ENCODE measurements around the gene FOXA3. TPM values are rescaled to one million over a fixed set of nuclear protein-coding genes. Genes with fewer than 3 reads are reported as not detected.

The FOXA3 gene
- total and polyA plus RNA-seq, 7 donors: 0.49 to 72.8 (median 42.6) TPM; not detected in 3

DNA sequence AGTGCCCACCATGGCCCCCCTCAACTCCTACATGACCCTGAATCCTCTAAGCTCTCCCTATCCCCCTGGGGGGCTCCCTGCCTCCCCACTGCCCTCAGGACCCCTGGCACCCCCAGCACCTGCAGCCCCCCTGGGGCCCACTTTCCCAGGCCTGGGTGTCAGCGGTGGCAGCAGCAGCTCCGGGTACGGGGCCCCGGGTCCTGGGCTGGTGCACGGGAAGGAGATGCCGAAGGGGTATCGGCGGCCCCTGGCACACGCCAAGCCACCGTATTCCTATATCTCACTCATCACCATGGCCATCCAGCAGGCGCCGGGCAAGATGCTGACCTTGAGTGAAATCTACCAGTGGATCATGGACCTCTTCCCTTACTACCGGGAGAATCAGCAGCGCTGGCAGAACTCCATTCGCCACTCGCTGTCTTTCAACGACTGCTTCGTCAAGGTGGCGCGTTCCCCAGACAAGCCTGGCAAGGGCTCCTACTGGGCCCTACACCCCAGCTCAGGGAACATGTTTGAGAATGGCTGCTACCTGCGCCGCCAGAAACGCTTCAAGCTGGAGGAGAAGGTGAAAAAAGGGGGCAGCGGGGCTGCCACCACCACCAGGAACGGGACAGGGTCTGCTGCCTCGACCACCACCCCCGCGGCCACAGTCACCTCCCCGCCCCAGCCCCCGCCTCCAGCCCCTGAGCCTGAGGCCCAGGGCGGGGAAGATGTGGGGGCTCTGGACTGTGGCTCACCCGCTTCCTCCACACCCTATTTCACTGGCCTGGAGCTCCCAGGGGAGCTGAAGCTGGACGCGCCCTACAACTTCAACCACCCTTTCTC, 8.2 kb downstream of the FOXA3 start:
- Histone ChIP-seq H3K4me3 (no peak overlapping the region), H3K27ac (no peak overlapping the region), H3K9me3 (no peaks in the 10 kb centered on the region), H3K36me3 (no peaks in the 10 kb centered on the region), H3K27me3 (peaks cover 3 to 10% (median 5%) of the 10 kb centered on the region in 3 donors), H3K4me1 (peaks cover 0 to 11% (median 5%) of the 10 kb centered on the region in 4 donors)
- intact Hi-C loops (cut with DNase I): no loop called here
- 94 to 95% methylated on average over 34 of the region's 34 CpGs for WGBS, 2 donors
- no peak for DNase-seq
- no peak for TF ChIP-seq POLR2A (IDR thresholded peaks at IDR 0.05)
- TF ChIP-seq POLR2AphosphoS5 (IDR thresholded peaks at IDR 0.05): no peak
- TF ChIP-seq CTCF (IDR thresholded peaks at IDR 0.05): no peak

DNA sequence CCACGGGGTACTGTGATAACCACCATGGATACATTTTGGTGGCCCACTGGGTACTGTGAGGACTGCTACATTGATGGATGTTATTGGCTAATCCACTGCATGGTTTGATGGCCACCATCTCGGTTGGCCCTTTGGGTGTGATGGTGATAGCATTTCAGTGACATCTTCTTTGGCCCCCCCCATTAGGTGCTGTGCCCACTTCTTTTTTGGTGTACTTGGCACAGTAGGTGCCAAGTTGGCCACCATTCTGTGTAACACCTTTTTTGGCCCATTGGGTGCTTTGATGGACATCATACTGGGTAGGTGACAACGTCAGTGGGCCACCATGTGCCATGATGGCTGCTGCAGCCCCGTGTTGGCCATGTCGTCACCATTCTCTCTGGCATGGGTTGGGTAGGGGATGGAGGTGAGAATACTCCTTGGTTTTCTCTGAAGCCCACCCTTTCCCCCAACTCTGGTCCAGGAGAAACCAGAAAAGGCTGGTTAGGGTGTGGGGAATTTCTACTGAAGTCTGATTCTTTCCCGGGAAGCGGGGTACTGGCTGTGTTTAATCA, 9.2 kb downstream of the FOXA3 start:
- Histone ChIP-seq H3K4me1 (peaks cover 0 to 11% (median 5%) of the 10 kb centered on the region in 4 donors), H3K9me3 (no peaks in the 10 kb centered on the region), H3K36me3 (no peaks in the 10 kb centered on the region), H3K4me3 (no peak overlapping the region), H3K27ac (no peak overlapping the region), H3K27me3 (peaks cover 3 to 15% (median 5%) of the 10 kb centered on the region in 3 donors)
- no peak for DNase-seq
- intact Hi-C loops (cut with DNase I): no loop called here
- WGBS, 2 donors: 89 to 92% methylated on average over 7 of the region's 7 CpGs
- no peak for TF ChIP-seq POLR2A (IDR thresholded peaks at IDR 0.05)
- no peak for TF ChIP-seq POLR2AphosphoS5 (IDR thresholded peaks at IDR 0.05)
- TF ChIP-seq CTCF (IDR thresholded peaks at IDR 0.05): no peak
- no peak for TF ChIP-seq EP300 (IDR thresholded peaks at IDR 0.05)

GRCh38 chr19:45874620-45874966, 10.5 kb downstream of the FOXA3 start:
- Histone ChIP-seq H3K27me3 (peaks cover 3 to 15% (median 5%) of the 10 kb centered on the region in 3 donors), H3K36me3 (no peaks in the 10 kb centered on the region), H3K4me1 (peaks cover 0 to 11% (median 5%) of the 10 kb centered on the region in 4 donors), H3K4me3 (no peak overlapping the region), H3K9me3 (no peaks in the 10 kb centered on the region), H3K27ac (no peak overlapping the region)
- no peak for DNase-seq
- TF ChIP-seq POLR2A (IDR thresholded peaks at IDR 0.05): no peak
- no peak for TF ChIP-seq EP300 (IDR thresholded peaks at IDR 0.05)
- TF ChIP-seq CTCF (IDR thresholded peaks at IDR 0.05): no peak
- no peak for TF ChIP-seq POLR2AphosphoS5 (IDR thresholded peaks at IDR 0.05)
- WGBS, 2 donors: 83 to 91% methylated on average over 7 of the region's 7 CpGs
- intact Hi-C loops (cut with DNase I): no loop called here

- WGBS, 2 donors: 46 to 52% methylated on average over 4 of the region's 4 CpGs
These were observed 12.0 kb downstream of the FOXA3 start for GRCh38 chr19:45876161-45876410.

More at GRCh38 chr19:45876161-45876410, 12.0 kb downstream of the FOXA3 start:
- Histone ChIP-seq H3K4me1 (peaks cover 0 to 11% (median 5%) of the 10 kb centered on the region in 4 donors), H3K9me3 (no peaks in the 10 kb centered on the region), H3K36me3 (no peaks in the 10 kb centered on the region), H3K27ac (peak overlapping the region in 3 of 4 donors; percentile 27 to 57 (median 56)), H3K27me3 (peaks cover 3 to 19% (median 5%) of the 10 kb centered on the region in 3 donors), H3K4me3 (peak overlapping the region in 2 of 4 donors; percentile 27 to 33)
- TF ChIP-seq EP300 (IDR thresholded peaks at IDR 0.05): no peak
- TF ChIP-seq CTCF (IDR thresholded peaks at IDR 0.05): no peak
- no peak for TF ChIP-seq POLR2A (IDR thresholded peaks at IDR 0.05)
- TF ChIP-seq POLR2AphosphoS5 (IDR thresholded peaks at IDR 0.05): no peak
- DNase-seq: no peak
- intact Hi-C loops (cut with DNase I): no loop called here
